Activated CD8-positive, alpha-beta memory T cell treated with anti-CD3 and anti-CD28 coated beads, Interleukin-2, amount 50 U/mL, for 48 hours (primary cell): ENCODE data around the gene CALD1.

ENCODE experiments used
- DNase-seq: peaks from one replicate; pipeline ENCODE4 v3.0.0-alpha.2; 2020

The CALD1 gene

GRCh38 chr7:134766779-134767519 is 12.5 kb upstream of the CALD1 start:
- no peak for DNase-seq

- DNase-seq: no peak
Measured at GRCh38 chr7:134767520-134768168, 11.8 kb upstream of the CALD1 start.

- DNase-seq: no peak
Measured at GRCh38 chr7:134768243-134768642, 11.2 kb upstream of the CALD1 start.

GRCh38 chr7:134770676-134771075 is 8.8 kb upstream of the CALD1 start:
- no peak for DNase-seq

- DNase-seq: no peak
Measured at GRCh38 chr7:134771111-134771510, 8.3 kb upstream of the CALD1 start.

GRCh38 chr7:134771889-134772288 is 7.5 kb upstream of the CALD1 start:
- no peak for DNase-seq

- DNase-seq: no peak
Measured at GRCh38 chr7:134772401-134772800, 7.0 kb upstream of the CALD1 start.

- no peak for DNase-seq
Measured at GRCh38 chr7:134773164-134773563, 6.3 kb upstream of the CALD1 start.

GRCh38 chr7:134774119-134774518 is 5.3 kb upstream of the CALD1 start:
- DNase-seq: no peak

- no peak for DNase-seq
Measured at GRCh38 chr7:134777470-134777869, 2.0 kb upstream of the CALD1 start.

- no peak for DNase-seq
Measured at GRCh38 chr7:134777908-134778580, 1.4 kb upstream of the CALD1 start.

- no peak for DNase-seq
Measured at GRCh38 chr7:134779741-134780065, 269 bp downstream of the CALD1 start.

- no peak for DNase-seq
Measured at GRCh38 chr7:134780166-134780828, 863 bp downstream of the CALD1 start.

- DNase-seq: no peak
Measured at GRCh38 chr7:134781171-134781570, 1.7 kb downstream of the CALD1 start.

- no peak for DNase-seq
Measured at GRCh38 chr7:134782121-134782623, 2.7 kb downstream of the CALD1 start.

GRCh38 chr7:134783294-134784069 is 4.0 kb downstream of the CALD1 start:
- DNase-seq: no peak

GRCh38 chr7:134784251-134785049 is 5.0 kb downstream of the CALD1 start:
- no peak for DNase-seq

- DNase-seq: no peak
Measured at GRCh38 chr7:134785842-134786241, 6.4 kb downstream of the CALD1 start.

- DNase-seq: no peak
Measured at GRCh38 chr7:134787064-134787463, 7.6 kb downstream of the CALD1 start.

GRCh38 chr7:134787720-134788119 is 8.3 kb downstream of the CALD1 start:
- DNase-seq: no peak

GRCh38 chr7:134788191-134788590 is 8.8 kb downstream of the CALD1 start:
- no peak for DNase-seq
